Erythroblast (primary cell): ENCODE results near the gene KCNIP4.

Source experiments
- GATA1 ChIP-seq: IDR thresholded peaks from 2 replicates; pipeline ENCODE4 v1.6.1; 2011; ENCODE audit warnings: low read depth, mild to moderate bottlenecking, control low read depth, low read length, moderate library complexity
- POLR2A ChIP-seq: IDR thresholded peaks from 2 replicates; pipeline ENCODE4 v1.6.1; 2011; ENCODE audit warnings: mild to moderate bottlenecking, low read length

DNA sequence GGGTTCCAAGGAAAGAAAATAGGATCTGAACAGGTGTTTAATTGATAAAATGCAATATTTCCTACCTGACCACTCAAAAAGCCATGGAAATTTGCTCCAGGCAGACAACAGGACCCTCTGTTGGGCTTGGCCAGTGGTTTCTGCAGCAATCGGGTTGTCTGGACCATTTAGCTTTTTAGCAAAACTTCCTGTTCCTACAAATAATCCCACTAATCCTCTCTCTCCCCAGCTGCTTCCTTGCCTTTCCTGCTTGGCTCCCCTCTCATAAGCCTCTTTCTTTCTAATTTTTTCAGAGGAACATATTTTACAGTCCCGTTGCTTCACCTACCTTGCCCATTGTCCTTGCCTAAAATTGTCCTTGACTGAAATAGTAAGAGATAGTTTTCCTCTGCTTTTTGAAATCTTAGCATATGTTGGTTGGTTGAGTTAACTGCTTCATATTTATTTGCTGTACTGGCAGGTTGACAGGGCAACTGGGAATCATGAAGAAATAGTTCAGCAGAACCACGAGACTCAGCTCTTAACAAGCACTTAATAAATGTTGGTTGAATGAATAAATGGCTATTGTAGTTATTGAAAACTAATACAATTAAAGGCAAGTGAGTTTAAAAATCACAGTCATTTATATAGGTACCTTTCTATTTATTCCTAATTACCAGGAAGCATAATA is 259.8 kb downstream of the KCNIP4 start:
- TF ChIP-seq POLR2A (no peak), GATA1 (no peak)
